Measurements from ENCODE around the gene SAMM50. TPM values are rescaled to one million over a fixed set of nuclear protein-coding genes. Genes with fewer than 3 reads are reported as not detected.

The SAMM50 gene
- total and polyA plus RNA-seq, 2 experiments from 2014 or later: 58.6 to 60.3 TPM

- Histone ChIP-seq H3K79me2 (replicated peaks; ENCODE audit: insufficient read depth) (peaks cover 8% of the 10 kb centered on the region; the same call in 1 of the 2 replicates), H3K4me3 (no peak overlapping the region), H3K4me1 (ENCODE audit: insufficient read depth) (peaks cover 18% of the 10 kb centered on the region; the same call in 1 of the 2 replicates), H3K36me3 (ENCODE audit: insufficient read depth) (no peaks in the 10 kb centered on the region), H3K27ac (ENCODE audit: low read depth) (no peak overlapping the region), H3F3A (replicated peaks; ENCODE audit: low read depth) (no peaks in the 10 kb centered on the region), H3K4me2 (peak overlapping the region; percentile 76; the same call in 1 of the 2 replicates), H3K27me3 (ENCODE audit: insufficient read depth) (peaks cover 5% of the 10 kb centered on the region; the same call in 1 of the 2 replicates), H4K20me1 (replicated peaks; ENCODE audit: insufficient read depth) (no peaks in the 10 kb centered on the region), H3K9me2 (ENCODE audit: insufficient read depth) (no peaks in the 10 kb centered on the region), H2AFZ (no peak overlapping the region)
- Mint-ChIP-seq H3K4me3 (no peak overlapping the region), H3K27me3 (ENCODE audit: insufficient read depth, low read depth, poor library complexity) (peaks cover 22% of the 10 kb centered on the region), H3K27ac (no peak overlapping the region), H3K9me3 (no peaks in the 10 kb centered on the region), H3K4me1 (peaks cover 18% of the 10 kb centered on the region), H3K36me3 (ENCODE audit: low read depth) (no peaks in the 10 kb centered on the region)
- TF ChIP-seq ETS1 (IDR thresholded peaks at IDR 0.05): no peak
- no peak for TF ChIP-seq ZNF331 (CRISPR knock-in tag; IDR thresholded peaks at IDR 0.05; ENCODE audit: low read depth)
- TF ChIP-seq, protein P1, sequence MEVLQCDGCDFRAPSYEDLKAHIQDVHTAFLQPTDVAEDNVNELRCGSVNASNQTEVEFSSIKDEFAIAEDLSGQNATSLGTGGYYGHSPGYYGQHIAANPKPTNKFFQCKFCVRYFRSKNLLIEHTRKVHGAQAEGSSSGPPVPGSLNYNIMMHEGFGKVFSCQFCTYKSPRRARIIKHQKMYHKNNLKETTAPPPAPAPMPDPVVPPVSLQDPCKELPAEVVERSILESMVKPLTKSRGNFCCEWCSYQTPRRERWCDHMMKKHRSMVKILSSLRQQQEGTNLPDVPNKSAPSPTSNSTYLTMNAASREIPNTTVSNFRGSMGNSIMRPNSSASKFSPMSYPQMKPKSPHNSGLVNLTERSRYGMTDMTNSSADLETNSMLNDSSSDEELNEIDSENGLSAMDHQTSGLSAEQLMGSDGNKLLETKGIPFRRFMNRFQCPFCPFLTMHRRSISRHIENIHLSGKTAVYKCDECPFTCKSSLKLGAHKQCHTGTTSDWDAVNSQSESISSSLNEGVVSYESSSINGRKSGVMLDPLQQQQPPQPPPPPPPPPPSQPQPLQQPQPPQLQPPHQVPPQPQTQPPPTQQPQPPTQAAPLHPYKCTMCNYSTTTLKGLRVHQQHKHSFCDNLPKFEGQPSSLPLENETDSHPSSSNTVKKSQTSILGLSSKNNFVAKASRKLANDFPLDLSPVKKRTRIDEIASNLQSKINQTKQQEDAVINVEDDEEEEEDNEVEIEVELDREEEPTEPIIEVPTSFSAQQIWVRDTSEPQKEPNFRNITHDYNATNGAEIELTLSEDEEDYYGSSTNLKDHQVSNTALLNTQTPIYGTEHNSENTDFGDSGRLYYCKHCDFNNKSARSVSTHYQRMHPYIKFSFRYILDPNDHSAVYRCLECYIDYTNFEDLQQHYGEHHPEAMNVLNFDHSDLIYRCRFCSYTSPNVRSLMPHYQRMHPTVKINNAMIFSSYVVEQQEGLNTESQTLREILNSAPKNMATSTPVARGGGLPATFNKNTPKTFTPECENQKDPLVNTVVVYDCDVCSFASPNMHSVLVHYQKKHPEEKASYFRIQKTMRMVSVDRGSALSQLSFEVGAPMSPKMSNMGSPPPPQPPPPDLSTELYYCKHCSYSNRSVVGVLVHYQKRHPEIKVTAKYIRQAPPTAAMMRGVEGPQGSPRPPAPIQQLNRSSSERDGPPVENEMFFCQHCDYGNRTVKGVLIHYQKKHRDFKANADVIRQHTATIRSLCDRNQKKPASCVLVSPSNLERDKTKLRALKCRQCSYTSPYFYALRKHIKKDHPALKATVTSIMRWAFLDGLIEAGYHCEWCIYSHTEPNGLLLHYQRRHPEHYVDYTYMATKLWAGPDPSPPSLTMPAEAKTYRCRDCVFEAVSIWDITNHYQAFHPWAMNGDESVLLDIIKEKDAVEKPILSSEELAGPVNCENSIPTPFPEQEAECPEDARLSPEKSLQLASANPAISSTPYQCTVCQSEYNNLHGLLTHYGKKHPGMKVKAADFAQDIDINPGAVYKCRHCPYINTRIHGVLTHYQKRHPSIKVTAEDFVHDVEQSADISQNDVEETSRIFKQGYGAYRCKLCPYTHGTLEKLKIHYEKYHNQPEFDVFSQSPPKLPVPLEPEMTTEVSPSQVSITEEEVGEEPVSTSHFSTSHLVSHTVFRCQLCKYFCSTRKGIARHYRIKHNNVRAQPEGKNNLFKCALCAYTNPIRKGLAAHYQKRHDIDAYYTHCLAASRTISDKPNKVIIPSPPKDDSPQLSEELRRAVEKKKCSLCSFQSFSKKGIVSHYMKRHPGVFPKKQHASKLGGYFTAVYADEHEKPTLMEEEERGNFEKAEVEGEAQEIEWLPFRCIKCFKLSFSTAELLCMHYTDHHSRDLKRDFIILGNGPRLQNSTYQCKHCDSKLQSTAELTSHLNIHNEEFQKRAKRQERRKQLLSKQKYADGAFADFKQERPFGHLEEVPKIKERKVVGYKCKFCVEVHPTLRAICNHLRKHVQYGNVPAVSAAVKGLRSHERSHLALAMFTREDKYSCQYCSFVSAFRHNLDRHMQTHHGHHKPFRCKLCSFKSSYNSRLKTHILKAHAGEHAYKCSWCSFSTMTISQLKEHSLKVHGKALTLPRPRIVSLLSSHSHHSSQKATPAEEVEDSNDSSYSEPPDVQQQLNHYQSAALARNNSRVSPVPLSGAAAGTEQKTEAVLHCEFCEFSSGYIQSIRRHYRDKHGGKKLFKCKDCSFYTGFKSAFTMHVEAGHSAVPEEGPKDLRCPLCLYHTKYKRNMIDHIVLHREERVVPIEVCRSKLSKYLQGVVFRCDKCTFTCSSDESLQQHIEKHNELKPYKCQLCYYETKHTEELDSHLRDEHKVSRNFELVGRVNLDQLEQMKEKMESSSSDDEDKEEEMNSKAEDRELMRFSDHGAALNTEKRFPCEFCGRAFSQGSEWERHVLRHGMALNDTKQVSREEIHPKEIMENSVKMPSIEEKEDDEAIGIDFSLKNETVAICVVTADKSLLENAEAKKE (CRISPR knock-in tag; IDR thresholded peaks at IDR 0.05): no peak
- TF ChIP-seq CREB1 (CRISPR knock-in tag; IDR thresholded peaks at IDR 0.05; ENCODE audit: low read depth): no peak
- TF ChIP-seq STAT1 (IDR thresholded peaks at IDR 0.05; ENCODE audit: unreplicated experiment): no peak
- TF ChIP-seq EZH2 (IDR thresholded peaks at IDR 0.05; ENCODE audit: low read depth, unreplicated experiment): no peak
- TF ChIP-seq ZNF114 (CRISPR knock-in tag; IDR thresholded peaks at IDR 0.05): no peak
- TF ChIP-seq EZH2phosphoT487 (IDR thresholded peaks at IDR 0.05; ENCODE audit: unreplicated experiment): no peak
- TF ChIP-seq POLR2AphosphoS5 (IDR thresholded peaks at IDR 0.05; ENCODE audit: low read depth): no peak
- TF ChIP-seq, protein P2, sequence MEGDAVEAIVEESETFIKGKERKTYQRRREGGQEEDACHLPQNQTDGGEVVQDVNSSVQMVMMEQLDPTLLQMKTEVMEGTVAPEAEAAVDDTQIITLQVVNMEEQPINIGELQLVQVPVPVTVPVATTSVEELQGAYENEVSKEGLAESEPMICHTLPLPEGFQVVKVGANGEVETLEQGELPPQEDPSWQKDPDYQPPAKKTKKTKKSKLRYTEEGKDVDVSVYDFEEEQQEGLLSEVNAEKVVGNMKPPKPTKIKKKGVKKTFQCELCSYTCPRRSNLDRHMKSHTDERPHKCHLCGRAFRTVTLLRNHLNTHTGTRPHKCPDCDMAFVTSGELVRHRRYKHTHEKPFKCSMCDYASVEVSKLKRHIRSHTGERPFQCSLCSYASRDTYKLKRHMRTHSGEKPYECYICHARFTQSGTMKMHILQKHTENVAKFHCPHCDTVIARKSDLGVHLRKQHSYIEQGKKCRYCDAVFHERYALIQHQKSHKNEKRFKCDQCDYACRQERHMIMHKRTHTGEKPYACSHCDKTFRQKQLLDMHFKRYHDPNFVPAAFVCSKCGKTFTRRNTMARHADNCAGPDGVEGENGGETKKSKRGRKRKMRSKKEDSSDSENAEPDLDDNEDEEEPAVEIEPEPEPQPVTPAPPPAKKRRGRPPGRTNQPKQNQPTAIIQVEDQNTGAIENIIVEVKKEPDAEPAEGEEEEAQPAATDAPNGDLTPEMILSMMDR (conservative IDR thresholded peaks at IDR 0.05; ENCODE audit: low read depth in 2 of 2): no peak
- no peak for TF ChIP-seq JUNB (IDR thresholded peaks at IDR 0.05; ENCODE audit: unreplicated experiment)
- TF ChIP-seq REST (IDR thresholded peaks at IDR 0.05; ENCODE audit: unreplicated experiment): no peak
- TF ChIP-seq NANOG (IDR thresholded peaks at IDR 0.05; ENCODE audit: borderline replicate concordance): no peak
- ATAC-seq (no peak), DNase-seq (ENCODE audit: low spot score) (no peak)
Measured at GRCh38 chr22:44026066-44026629, 70.9 kb downstream of the SAMM50 start.
